Subcutaneous adipose tissue (tissue), 4 donors: ENCODE measurements around the gene JAK3. TPM values are rescaled to one million over a fixed set of nuclear protein-coding genes. Genes with fewer than 3 reads are reported as not detected.

Source experiments
- small RNA-seq: library from RNA; depleted of rRNA; stranded (forward); fragments of <200 nt; gene quantifications from one replicate; pipeline ENCODE3, GENCODE V24; 2016
- total RNA-seq, 4 donors: library from RNA; depleted of rRNA; stranded (reverse); fragments of >200 nt; gene quantifications; one replicate each; pipeline ENCODE4 v1.1.0, GENCODE V29; 2016
- TF ChIP-seq, protein P1 (sequence below): fragments of 450-650 bp; IDR thresholded peaks from one replicate; pipeline ENCODE4 v1.5.1; 2016; ENCODE audit warnings: low read depth, mild to moderate bottlenecking, control low read depth, antibody characterized with exemption, moderate library complexity

Gene JAK3
- total RNA-seq, 4 donors from 2014 or later = 2.3 to 5.1 (median 3.9) TPM

DNA sequence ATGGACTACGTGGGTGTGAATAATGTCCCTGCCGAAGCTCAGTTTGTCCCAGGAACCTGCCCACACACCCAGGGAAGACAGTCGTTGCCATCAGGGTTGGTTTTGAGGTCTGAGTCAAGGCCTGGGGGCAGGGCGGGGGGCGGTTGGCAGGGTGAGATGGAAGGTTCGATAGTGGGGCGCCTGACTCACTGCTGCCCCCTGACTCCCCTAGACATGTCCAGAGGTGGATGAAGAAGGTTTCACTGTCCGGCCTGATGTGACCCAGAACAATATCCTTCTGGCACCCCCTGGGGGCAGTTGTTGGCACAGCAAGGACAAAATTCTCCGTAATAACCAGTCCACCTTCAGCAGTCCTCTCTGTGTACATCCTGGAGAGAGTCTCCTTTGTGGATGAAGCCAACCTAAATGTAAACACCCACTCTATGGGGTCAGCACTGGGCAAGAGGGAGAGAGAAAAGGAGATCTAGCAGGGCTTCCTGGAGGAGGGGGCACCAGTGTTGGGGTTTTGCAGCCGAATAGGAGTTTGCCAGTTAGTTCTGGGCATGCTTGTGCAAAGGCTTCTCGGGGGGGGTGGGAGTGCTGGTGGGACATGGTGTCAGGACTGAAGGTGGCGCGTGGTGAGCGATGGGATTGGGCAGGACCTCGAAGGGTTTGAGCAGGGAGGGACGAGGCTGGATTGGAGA is 72.4 kb downstream of the JAK3 start:
- TF ChIP-seq, protein P1, sequence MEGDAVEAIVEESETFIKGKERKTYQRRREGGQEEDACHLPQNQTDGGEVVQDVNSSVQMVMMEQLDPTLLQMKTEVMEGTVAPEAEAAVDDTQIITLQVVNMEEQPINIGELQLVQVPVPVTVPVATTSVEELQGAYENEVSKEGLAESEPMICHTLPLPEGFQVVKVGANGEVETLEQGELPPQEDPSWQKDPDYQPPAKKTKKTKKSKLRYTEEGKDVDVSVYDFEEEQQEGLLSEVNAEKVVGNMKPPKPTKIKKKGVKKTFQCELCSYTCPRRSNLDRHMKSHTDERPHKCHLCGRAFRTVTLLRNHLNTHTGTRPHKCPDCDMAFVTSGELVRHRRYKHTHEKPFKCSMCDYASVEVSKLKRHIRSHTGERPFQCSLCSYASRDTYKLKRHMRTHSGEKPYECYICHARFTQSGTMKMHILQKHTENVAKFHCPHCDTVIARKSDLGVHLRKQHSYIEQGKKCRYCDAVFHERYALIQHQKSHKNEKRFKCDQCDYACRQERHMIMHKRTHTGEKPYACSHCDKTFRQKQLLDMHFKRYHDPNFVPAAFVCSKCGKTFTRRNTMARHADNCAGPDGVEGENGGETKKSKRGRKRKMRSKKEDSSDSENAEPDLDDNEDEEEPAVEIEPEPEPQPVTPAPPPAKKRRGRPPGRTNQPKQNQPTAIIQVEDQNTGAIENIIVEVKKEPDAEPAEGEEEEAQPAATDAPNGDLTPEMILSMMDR = no peak

Small RNA genes within 50 kb of the gene (small RNA-seq; reads per million reads assigned to genes)
- gene SNORA68 = not detected

Other genes with a start within 250 kb of the JAK3 start
- gene UNC13A, start 159.6 kb downstream of the JAK3 start, total RNA-seq = not detected
- 10 to 100 TPM; 14.1 to 23.2 (median 16.5) TPM for gene MAP1S, start 128.5 kb downstream of the JAK3 start, total RNA-seq
- 1 to 10 TPM; 2.1 to 5.1 (median 3.9) TPM for gene FCHO1, start 96.5 kb downstream of the JAK3 start, total RNA-seq
- gene B3GNT3, start 52.8 kb downstream of the JAK3 start, total RNA-seq = 1 to 10 TPM in 1 of 4 donors, not detected in 3; 1.1 TPM
- not detected for gene INSL3, start 26.5 kb downstream of the JAK3 start, total RNA-seq
- 1,000 to 10,000 TPM; 1,051 to 1,626 (median 1,352) TPM for gene RPL18A, start 11.9 kb upstream of the JAK3 start, total RNA-seq
- gene SLC5A5, start 24.0 kb upstream of the JAK3 start, total RNA-seq = not detected
- 10 to 100 TPM; 33.4 to 54.3 (median 42.7) TPM for gene CCDC124, start 85.0 kb upstream of the JAK3 start, total RNA-seq
- gene KCNN1, start 119.1 kb upstream of the JAK3 start, total RNA-seq = not detected
- gene ARRDC2, start 160.2 kb upstream of the JAK3 start, total RNA-seq = 100 to 1,000 TPM in 2 of 4 donors, 10 to 100 TPM in 2; 38.5 to 140 (median 84.0) TPM
- gene IL12RB1, start 239.0 kb upstream of the JAK3 start, total RNA-seq = 1 to 10 TPM in 3 of 4 donors, under 1 TPM in 1; 0.49 to 4.8 (median 2.2) TPM
- gene MAST3, start 249.8 kb upstream of the JAK3 start, total RNA-seq = 10 to 100 TPM in 1 of 4 donors, 1 to 10 TPM in 3; 5.1 to 12.2 (median 6.8) TPM